ENCODE measurements around the gene OMA1. TPM values are rescaled to one million over a fixed set of nuclear protein-coding genes. Genes with fewer than 3 reads are reported as not detected.

OMA1 gene
- polyA plus RNA-seq, 3 donors = 11.2 to 24.5 (median 15.3) TPM

DNA sequence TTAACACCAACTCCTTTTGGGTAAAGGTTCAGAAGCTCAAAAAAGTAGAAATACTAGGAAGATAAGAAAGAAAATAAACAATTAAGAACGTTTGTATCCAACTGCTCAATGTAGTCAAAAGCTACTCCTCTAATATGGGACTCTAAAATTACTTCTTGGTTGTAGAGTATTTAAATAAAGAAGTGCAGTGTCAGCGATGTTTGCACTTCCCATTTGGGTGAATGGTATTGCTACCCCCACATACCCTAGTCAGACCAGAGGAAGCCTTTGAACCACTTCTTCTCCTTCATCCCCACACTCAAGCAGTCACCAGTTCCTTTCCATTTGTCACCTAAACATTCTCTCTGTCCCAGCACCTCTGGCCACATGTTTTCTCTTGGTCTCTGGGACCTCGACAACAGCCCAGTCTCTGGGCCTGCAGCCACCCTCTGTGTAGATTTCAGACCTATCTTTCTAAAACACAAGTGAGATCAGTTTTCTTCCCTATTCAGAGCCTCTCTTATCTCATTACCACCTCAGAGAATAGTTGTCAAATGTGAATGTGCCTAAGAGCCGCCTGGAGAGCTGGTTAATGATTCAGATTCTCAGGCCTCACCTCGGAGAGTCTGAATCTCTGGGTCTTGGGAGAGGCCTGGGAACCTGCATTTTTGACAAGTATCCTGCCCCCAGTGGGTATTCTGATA lies 109.8 kb downstream of the OMA1 start:
- H4K20me1 ChIP-seq (ENCODE audit: insufficient read depth, low read length) = no peaks in the 10 kb centered on the region
- TF ChIP-seq, protein P1, sequence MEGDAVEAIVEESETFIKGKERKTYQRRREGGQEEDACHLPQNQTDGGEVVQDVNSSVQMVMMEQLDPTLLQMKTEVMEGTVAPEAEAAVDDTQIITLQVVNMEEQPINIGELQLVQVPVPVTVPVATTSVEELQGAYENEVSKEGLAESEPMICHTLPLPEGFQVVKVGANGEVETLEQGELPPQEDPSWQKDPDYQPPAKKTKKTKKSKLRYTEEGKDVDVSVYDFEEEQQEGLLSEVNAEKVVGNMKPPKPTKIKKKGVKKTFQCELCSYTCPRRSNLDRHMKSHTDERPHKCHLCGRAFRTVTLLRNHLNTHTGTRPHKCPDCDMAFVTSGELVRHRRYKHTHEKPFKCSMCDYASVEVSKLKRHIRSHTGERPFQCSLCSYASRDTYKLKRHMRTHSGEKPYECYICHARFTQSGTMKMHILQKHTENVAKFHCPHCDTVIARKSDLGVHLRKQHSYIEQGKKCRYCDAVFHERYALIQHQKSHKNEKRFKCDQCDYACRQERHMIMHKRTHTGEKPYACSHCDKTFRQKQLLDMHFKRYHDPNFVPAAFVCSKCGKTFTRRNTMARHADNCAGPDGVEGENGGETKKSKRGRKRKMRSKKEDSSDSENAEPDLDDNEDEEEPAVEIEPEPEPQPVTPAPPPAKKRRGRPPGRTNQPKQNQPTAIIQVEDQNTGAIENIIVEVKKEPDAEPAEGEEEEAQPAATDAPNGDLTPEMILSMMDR (IDR thresholded peaks at IDR 0.05) = no peak
- H2AFZ ChIP-seq (ENCODE audit: insufficient read depth, low read depth, low read length, poor library complexity, severe bottlenecking) = no peak overlapping the region
- H3K4me3 ChIP-seq (replicated peaks in 1 of 3; ENCODE audit: low read depth in 2 of 3, low read length in 3 of 3) = no peak overlapping the region
- peaks cover 25 to 31% of the 10 kb centered on the region in 2 donors for H3K4me1 ChIP-seq (ENCODE audit: control insufficient read depth in 1 of 2, insufficient read depth in 2 of 2, low read length in 2 of 2)
- Mint-ChIP-seq H3K27me3 (ENCODE audit: low read depth in 3 of 3) (no peaks in the 10 kb centered on the region), H3K36me3 (no peaks in the 10 kb centered on the region), H3K27ac (no peak overlapping the region), H3K9me3 (peaks cover 0 to 4% (median 0%) of the 10 kb centered on the region in 7 donors), H3K4me1 (no peaks in the 10 kb centered on the region), H3K4me3 (no peak overlapping the region)
- no peak for DNase-seq
- intact Hi-C loops (cut with micrococcal nuclease) = no loop called here
- no peak overlapping the region for H3K4me2 ChIP-seq (replicated peaks; ENCODE audit: extremely low read depth, low read length, poor library complexity, severe bottlenecking)
- no peaks in the 10 kb centered on the region for H3K27me3 ChIP-seq (ENCODE audit: control insufficient read depth in 2 of 2, insufficient read depth in 2 of 2, low read length in 2 of 2)
- no peak overlapping the region for H3K9ac ChIP-seq (ENCODE audit: insufficient read depth, low read length, poor library complexity, severe bottlenecking)
- no peaks in the 10 kb centered on the region for H3K9me3 ChIP-seq (replicated peaks in 1 of 2; ENCODE audit: control insufficient read depth in 1 of 2, insufficient read depth in 1 of 2, low read length in 2 of 2)
- no peaks in the 10 kb centered on the region for H3K79me2 ChIP-seq (ENCODE audit: insufficient read depth, low read length)
- 100% methylated on average over 1 of the region's 5 CpGs for WGBS (ENCODE audit: insufficient coverage)
- no peaks in the 10 kb centered on the region for H3K36me3 ChIP-seq (replicated peaks in 1 of 2; ENCODE audit: control insufficient read depth in 1 of 2, insufficient read depth in 2 of 2, low read length in 2 of 2)
- no peak overlapping the region for H3K27ac ChIP-seq (ENCODE audit: low read depth in 1 of 2, low read length in 2 of 2)

GRCh38 chr1:58435376-58435775 lies 111.2 kb downstream of the OMA1 start:
- H3K4me1 Mint-ChIP-seq = no peaks in the 10 kb centered on the region
- no peak overlapping the region for H3K4me3 Mint-ChIP-seq
- Histone ChIP-seq H4K20me1 (ENCODE audit: insufficient read depth, low read length) (no peaks in the 10 kb centered on the region), H3K36me3 (replicated peaks in 1 of 2; ENCODE audit: control insufficient read depth in 1 of 2, insufficient read depth in 2 of 2, low read length in 2 of 2) (no peaks in the 10 kb centered on the region), H3K27ac (ENCODE audit: low read depth in 1 of 2, low read length in 2 of 2) (no peak overlapping the region), H3K27me3 (ENCODE audit: control insufficient read depth in 2 of 2, insufficient read depth in 2 of 2, low read length in 2 of 2) (no peaks in the 10 kb centered on the region), H3K9me3 (replicated peaks in 1 of 2; ENCODE audit: control insufficient read depth in 1 of 2, insufficient read depth in 1 of 2, low read length in 2 of 2) (no peaks in the 10 kb centered on the region), H3K4me2 (replicated peaks; ENCODE audit: extremely low read depth, low read length, poor library complexity, severe bottlenecking) (no peak overlapping the region), H3K79me2 (ENCODE audit: insufficient read depth, low read length) (no peaks in the 10 kb centered on the region), H3K9ac (ENCODE audit: insufficient read depth, low read length, poor library complexity, severe bottlenecking) (no peak overlapping the region), H3K4me1 (ENCODE audit: control insufficient read depth in 1 of 2, insufficient read depth in 2 of 2, low read length in 2 of 2) (peaks cover 25 to 31% of the 10 kb centered on the region in 2 donors), H3K4me3 (replicated peaks in 1 of 3; ENCODE audit: low read depth in 2 of 3, low read length in 3 of 3) (no peak overlapping the region), H2AFZ (ENCODE audit: insufficient read depth, low read depth, low read length, poor library complexity, severe bottlenecking) (no peak overlapping the region)
- no peak for DNase-seq
- H3K27ac Mint-ChIP-seq = no peak overlapping the region
- WGBS (ENCODE audit: insufficient coverage) = 72% methylated on average over 4 of the region's 4 CpGs
- peaks cover 0 to 4% (median 0%) of the 10 kb centered on the region in 7 donors for H3K9me3 Mint-ChIP-seq
- intact Hi-C loops (cut with micrococcal nuclease) = no loop called here
- TF ChIP-seq, protein P1 (IDR thresholded peaks at IDR 0.05) = no peak
- H3K27me3 Mint-ChIP-seq (ENCODE audit: low read depth in 3 of 3) = no peaks in the 10 kb centered on the region
- no peaks in the 10 kb centered on the region for H3K36me3 Mint-ChIP-seq
